ENCODE measurements around the gene HSD11B2.
"Not testable (repeated sequence)": the region's sequence is repeated elsewhere in the genome, so short reads cannot be mapped to it uniquely, and the experiment has no call there.

DNA sequence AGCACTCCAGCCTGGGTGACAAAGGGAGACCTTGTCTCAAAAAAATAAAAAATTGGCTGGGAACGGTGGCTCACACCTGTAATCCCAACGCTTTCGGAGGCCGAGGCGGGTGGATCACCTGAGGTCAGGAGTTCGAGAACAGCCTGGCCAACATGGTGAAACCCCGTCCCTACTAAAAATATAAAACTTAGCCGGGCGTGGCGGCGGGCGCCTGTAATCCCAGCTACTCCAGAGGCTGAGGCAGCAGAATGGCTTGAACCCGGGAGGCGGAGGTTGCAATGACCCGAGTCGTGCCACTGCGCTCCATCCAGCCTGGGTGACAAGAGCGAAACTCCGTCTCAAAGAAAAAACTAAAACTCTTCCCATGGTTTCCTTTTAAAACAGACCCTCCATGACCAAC, 15.5 kb upstream of the HSD11B2 start:
- not testable (repeated sequence) for TF ChIP-seq EGR1 (IDR thresholded peaks at IDR 0.05; ENCODE audit: borderline replicate concordance, low read depth, low read length); POLR2A (IDR thresholded peaks at IDR 0.05; ENCODE audit: control extremely low read depth in 1 of 2, low read depth in 2 of 2, low read length in 2 of 2)
- TF ChIP-seq, protein P1, sequence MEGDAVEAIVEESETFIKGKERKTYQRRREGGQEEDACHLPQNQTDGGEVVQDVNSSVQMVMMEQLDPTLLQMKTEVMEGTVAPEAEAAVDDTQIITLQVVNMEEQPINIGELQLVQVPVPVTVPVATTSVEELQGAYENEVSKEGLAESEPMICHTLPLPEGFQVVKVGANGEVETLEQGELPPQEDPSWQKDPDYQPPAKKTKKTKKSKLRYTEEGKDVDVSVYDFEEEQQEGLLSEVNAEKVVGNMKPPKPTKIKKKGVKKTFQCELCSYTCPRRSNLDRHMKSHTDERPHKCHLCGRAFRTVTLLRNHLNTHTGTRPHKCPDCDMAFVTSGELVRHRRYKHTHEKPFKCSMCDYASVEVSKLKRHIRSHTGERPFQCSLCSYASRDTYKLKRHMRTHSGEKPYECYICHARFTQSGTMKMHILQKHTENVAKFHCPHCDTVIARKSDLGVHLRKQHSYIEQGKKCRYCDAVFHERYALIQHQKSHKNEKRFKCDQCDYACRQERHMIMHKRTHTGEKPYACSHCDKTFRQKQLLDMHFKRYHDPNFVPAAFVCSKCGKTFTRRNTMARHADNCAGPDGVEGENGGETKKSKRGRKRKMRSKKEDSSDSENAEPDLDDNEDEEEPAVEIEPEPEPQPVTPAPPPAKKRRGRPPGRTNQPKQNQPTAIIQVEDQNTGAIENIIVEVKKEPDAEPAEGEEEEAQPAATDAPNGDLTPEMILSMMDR (IDR thresholded peaks at IDR 0.05; ENCODE audit: control extremely low read depth in 1 of 3, insufficient read depth in 1 of 3, low read depth in 1 of 3, low read length in 3 of 3), result not testable (repeated sequence)
